NCI-H82 treated with DMSO at 0.1 percent for 48 hours (cell line): ENCODE data around the gene CCDC106.

Experiments
- DNase-seq: peaks from one replicate; lab custom pipeline; 2025; ENCODE audit not compliant: unreplicated experiment; lab: John Stamatoyannopoulos, UW

CCDC106 gene

DNA sequence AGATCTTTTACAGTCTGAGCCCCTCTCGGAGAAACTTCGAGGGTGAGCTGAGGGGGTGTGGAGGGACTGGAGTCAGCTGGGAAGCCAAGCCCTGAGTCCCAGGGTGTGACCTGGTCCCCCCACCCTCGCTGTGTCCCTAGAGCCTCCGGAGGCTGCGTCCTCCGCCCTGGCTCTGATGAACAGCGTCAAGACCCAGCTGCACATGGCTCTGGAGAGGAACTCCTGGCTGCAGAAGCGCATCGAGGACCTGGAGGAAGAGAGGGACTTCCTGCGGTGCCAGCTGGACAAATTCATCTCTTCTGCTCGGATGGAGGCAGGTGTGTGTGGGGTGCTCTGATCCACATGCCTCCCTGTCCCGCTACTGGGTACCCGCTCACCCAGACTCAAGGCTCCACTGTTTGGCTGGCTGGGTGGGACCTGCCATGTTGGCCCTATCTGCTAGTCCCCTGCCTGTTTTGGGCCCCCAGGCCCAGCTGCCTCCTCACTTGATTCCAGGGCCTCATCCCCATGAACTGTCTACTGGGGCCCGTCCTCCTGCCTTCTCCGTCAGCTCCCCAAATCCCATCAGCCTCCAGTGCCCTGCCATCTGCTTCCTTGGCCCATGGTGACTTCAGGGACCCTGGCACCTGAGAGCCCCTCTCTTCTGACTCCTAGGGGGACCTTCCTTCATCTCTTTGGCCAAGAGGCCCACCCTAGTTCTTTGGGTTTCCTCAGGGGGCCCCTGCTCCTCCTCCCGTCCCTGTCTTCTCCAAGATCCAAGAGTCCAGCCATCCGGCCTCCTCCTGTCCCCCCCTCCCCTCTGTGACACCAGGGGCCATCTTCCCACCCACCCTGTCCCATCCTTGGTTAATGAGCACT lies 1.5 kb downstream of the CCDC106 start:
- no peak for DNase-seq

DNA sequence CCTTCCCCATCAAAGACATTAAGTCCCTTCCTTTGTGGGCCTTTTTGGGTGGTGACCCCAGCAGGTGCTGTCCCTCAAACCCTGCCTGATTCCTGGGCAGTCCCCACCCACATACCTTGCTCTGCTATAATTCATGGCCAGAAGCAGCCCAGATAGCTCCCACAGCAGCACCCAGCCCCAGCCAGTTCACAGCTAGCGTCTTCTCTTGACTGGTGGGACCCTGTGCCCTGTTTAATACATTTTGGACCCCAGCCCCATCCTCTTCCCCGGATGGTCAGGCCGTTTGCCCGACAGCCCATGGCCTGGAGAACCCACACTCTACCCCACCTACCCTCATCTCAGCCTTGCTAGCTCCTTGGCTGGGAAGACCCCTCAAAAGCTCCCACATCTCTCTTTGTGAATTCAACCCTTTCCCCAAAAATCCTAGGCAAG lies 2.1 kb downstream of the CCDC106 start:
- no peak for DNase-seq

DNA sequence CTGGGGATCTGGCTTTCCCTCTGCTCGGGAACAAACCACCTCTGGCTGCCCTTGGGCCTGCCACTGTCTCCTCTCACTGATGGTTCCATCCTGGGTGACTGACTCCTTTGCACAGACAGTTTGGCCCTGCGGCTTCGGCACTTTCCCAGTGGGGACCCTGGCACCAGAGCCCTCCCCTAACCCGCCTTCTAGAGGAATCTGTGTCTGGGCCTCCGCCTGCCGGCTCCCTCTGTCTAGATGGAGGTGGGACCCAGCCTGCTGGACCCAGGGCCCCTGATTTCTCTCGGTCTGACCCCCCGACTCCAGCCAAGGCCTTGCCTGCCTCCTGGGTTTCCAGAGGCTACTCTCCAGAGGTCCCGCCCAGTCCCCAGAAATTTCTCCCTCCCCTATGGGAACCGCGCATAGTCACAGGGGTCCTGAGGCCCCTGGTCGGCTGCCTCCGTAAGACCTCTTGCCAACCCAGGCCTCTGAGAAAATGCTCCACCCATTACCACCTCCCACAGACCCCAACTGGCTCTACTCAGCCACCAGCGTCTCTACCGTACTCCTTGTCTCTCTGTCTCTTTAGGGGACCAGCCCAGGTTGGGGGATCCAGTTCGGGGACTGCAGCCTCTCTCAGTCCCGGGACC lies 2.7 kb downstream of the CCDC106 start:
- DNase-seq: no peak

DNA sequence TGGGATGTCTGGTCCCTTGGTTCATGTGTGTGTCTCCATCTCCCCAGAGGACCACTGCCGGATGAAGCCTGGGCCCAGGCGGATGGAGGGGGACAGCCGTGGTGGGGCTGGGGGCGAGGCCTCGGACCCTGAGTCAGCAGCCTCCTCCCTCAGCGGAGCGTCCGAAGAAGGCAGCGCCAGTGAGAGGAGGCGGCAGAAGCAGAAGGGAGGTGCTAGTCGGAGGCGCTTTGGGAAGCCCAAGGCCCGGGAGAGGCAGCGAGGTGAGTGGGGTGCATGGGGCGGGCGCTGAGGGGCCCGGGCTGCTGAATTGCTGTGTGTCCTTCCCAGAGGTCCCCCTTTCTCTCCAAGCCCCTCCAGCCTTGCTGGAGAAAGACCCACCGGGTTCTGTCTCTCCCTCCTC lies 3.2 kb downstream of the CCDC106 start:
- no peak for DNase-seq

DNA sequence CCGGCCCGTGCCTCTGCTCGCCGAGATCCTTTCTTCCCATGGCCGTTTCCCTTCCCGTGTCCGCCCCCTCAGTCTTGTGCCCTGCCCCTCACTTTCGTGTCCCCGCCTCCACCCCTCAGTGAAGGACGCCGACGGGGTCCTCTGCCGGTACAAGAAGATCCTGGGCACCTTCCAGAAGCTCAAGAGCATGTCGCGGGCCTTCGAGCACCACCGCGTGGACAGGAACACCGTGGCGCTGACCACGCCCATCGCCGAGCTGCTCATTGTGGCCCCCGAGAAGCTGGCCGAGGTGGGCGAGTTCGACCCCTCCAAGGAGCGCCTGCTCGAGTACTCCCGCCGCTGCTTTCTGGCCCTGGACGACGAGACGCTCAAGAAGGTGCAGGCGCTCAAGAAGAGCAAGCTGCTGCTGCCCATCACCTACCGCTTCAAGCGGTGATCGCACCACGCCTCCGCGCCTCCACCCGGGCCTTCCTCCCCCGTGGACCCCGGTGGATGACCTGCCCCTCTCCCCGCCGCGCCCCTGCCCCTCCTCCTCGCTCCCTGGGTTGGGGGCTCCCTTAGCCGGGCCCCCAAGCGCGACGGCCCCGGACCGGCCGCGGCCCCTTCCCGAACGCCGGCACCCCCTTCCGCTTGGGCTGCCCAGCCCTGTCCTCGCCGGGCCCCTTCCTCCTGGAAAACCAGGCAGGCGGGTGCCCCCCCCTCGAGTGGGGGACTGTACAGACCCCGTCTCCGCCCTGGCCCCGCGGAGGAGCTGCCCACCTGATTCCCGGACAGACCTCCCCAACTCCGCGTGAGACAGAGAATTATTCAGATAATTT lies 4.5 kb downstream of the CCDC106 start:
- DNase-seq: no peak

DNA sequence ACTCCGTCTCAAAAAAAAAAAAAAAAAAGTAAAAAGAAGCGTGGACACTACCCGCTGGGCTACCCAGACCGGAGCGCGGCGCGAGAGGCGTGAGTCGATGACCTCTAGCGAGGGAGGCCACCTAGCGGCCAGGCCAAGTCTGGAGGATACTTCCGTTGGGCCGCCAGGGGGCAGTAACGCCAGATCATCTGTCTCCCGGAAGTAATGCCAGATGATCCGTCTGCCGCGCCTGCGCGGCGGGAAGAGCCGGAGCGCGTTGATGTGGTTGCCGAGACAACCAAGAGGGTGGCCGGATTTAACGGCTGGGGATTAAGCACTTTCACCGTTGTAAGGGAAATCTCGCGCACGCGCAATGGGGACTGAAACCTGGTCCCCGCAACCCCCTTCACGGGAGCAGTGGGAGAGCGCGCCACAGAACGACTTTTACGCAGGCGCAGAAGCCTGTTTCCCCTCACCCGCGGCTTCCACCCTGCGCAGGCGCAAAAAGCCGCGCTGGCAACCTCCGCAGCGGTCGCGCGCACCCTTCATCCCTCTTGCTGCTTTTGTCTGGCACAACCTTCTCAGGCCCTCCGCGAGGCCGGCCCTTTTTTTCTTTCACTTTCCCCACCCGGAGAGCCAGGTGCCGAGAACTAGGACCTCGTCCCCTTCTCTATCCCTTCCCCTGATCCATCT lies 5.8 kb downstream of the CCDC106 start:
- peak; percentile 99 for DNase-seq

DNA sequence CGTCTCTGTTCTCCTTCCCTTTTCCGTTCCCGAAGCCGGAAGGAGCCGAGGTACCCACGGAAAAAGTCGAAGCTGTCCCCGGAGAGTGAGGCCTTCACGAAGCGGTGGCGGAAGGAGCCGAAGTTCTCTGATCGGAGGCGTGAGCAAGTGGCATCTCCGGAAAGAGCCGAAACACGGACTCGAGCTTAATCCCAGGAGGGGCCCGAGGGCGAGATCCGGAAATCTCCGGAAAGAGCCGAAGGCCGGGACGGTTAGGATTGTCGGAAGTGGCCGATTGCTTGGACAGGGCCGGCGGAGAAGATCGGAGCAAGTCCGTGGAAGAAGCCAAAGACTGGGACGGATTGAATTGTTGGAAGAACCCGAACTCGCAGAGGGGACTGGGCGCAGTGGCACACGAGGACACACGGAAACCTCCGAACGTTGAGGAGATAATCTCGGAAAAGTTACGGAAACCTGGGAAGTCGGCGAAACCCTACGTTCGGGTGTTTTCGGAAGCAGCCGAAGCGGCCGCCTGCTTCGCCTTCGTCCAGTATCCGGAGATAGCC lies 6.4 kb downstream of the CCDC106 start:
- peak; percentile 94 for DNase-seq

DNA sequence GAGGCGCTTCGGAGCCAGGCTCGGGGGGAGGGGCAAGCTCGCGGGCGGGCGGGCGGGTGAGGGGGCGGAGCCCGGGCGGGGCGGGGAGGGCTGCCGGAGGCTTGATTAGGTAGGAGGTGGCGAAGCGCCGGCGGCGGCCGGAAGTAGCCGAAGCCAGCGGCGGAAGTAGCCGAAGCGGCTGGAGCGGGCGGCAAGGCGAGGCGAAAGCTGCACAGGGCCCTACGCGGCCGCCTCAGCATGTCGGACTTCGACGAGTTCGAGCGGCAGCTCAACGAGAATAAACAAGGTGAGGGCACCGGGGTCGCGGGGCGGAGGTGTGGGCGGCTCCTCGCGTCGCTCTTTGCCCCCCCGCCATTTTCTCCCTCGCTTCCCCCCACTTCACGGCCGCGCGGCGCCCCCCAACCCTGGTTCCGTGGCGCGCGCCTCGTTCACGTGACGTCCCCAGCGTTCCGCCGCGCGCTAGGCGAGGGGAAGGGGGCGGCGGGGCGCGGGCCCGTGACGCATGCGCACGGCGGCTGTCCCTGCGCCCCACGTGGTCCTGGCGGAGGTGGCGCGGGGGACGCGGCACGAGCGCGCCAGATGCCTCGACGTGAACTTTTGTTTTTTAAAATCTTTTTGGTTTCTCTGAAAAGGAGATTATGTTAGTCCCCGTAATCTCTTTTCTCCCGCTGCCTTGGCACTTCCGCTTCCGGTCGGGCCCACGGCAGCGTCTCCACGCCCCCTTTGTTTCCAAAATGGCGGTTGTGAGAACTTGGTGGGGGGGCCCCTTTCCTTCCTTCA lies 7.0 kb downstream of the CCDC106 start, which contains the start of gene U2AF2:
TSS of gene U2AF2 (plus strand) at position 168 of the 780 bp plus-strand sequence. CDS start at position 238, 70 bp downstream.
- DNase-seq: peak; percentile 85

DNA sequence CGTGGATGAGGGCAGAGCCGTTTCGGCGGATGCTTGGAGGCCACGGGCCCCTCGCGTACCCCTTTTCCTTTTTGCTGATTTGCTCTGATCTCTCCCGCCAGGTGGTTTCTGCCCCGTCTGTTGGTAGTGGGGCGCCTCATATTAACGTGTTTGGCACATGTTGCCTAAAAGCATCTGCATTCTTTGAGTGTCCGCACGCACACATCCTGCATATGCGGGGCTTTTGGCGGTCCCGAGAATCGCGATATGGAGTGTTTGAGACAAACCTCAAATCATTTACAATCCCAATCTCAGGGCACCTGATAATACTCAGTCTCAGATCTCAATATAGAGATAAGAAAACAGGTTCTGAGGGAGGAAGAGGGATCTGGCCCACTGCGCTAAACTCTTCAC lies 7.6 kb downstream of the CCDC106 start:
- no peak for DNase-seq

DNA sequence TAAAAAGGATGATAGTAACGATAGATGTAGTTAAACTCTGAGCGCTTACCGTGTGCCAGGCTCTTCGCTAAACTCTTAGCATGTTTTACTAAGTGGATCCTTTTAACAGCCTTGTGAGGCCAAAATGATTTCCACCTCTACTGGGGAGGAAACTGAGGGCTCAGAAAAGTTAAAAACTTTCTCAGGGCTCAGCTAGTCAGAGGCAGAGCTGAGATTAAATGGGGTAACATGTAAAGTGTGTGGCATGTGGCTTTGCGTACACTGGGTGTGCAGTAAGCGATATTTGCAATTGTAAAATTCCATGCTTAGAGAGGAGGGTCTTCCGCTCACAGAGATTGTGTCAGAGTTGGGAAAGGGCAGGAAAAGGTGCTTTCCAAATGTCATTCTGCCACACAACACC lies 8.5 kb downstream of the CCDC106 start:
- no peak for DNase-seq

DNA sequence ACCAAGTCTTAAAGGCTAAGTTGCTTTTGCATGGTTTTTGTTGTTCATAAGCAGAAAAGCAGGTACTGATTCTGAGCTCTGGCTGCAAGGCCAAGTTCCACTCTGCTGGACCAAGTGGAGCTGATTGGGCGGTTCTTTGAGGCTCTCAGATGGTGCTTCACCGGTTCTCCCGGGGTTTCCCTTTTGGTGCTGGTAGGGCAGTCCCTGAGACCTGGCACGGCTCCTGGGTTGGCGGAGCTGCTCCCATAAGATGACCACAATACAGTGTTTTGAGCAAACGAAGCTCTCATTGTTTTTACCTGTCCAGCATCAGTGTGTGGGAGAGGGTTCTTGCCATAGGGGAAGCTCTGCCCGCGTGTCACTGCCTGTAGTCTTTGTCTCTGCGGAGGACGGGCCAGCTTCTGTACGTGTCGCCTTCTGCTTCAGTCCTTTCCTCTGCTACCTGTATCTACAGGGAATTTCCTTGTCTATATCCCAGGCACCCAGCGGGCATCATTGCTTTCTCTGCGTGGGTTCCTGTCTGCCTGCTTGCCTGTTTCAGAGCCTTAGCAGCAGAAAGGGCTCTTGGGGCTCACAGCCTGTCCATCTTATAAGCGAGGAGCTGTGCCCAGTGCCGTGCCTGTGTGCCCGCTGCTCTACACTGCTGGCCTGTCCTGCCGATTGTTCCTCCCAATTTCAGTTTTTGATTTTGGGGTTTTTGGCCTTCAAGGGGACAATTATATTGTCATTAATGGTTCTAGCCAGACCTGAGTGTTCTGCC lies 9.2 kb downstream of the CCDC106 start:
- no peak for DNase-seq

DNA sequence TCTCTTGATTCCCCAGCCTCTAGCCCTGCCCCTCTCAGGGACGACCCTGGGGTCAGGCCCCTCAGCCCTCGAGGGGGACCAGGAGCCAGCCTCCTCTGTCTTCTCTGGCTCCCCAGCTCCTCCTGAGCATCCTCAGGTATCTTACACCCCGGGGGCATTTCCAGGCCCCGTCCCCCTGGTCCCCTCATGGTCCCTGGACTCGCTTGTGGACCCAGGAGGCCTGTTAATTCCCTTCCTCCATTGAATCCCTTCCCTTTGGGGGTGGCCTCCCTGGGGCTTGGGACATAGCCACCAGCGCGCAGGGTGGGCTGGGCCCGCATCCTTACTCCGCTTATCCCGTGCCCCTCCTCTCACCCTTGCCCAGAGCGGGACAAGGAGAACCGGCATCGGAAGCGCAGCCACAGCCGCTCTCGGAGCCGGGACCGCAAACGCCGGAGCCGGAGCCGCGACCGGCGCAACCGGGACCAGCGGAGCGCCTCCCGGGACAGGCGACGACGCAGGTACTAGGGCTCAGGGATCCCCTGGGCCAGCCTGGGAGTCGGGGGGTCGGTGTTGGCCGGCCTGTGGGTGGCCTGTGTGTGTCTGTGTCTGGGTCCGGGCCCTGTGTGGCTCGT lies 10.9 kb downstream of the CCDC106 start:
- DNase-seq: no peak

DNA sequence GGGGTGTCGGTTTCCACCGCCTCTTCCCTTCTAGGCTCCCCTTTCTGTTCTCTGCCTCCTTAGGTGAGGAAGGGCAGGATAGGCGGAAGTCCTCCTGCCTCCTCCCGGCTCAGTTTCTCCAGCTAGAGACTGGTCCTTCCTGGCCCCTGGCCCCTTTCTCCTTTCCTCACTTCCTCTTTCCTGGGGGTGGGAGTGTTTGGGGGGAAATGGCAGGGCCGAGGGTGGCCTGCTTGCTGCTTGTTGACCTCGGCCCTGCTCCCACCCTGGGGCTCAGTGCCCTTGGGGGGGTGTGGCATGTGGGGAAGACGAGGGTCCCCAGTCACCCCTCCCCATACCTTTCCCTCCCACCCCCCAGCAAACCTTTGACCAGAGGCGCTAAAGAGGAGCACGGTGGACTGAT lies 11.8 kb downstream of the CCDC106 start:
- no peak for DNase-seq

DNA sequence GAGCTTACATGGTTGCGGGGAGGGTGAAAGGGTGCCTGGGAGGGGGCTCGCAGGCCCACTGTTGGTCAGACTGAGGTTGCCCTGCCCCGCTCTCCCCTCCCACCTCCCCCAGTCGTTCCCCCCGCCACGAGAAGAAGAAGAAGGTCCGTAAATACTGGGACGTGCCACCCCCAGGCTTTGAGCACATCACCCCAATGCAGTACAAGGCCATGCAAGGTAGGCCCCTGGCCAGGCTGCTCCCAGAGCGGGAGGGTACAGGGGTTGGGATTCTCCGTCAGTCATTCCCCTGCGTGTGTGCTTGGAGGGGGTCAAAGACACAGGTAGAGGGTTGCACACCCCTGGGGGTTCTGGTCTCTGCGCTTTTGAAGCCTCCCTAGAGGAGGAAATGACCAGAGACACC lies 12.4 kb downstream of the CCDC106 start:
- DNase-seq: no peak

DNA sequence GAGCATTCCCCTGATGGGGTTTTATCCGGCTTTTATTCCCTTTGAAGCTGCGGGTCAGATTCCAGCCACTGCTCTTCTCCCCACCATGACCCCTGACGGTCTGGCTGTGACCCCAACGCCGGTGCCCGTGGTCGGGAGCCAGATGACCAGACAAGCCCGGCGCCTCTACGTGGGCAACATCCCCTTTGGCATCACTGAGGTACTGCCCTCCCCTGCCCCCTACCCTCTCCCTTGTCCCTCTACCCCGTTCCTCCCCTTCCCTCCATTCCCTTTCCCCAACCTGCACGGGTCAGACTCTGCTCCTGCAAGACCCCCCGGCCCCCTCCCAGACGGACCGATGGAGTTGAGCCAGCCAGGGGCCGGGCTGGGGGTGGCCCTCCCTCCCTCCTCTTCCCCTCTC lies 13.0 kb downstream of the CCDC106 start:
- no peak for DNase-seq

DNA sequence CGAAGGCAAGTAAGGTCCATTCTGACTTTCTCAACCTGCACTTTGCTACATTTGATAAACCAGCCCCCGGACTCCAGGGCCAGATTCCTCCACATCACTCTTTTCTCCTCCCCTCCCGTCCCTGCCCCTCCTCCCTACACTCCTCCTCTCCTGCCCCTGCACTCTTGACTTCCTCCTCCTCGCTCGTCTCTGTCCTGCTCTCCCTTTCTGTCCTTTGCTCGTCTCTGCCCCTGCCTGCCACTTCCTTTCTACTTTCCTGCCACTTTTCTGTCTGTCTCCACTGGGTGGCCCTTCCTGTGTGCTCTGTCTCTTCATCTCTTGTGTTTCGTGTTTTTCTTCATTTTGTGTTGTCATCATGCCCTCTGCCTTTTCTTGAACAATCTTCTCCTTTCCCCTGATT lies 13.8 kb downstream of the CCDC106 start:
- no peak for DNase-seq

DNA sequence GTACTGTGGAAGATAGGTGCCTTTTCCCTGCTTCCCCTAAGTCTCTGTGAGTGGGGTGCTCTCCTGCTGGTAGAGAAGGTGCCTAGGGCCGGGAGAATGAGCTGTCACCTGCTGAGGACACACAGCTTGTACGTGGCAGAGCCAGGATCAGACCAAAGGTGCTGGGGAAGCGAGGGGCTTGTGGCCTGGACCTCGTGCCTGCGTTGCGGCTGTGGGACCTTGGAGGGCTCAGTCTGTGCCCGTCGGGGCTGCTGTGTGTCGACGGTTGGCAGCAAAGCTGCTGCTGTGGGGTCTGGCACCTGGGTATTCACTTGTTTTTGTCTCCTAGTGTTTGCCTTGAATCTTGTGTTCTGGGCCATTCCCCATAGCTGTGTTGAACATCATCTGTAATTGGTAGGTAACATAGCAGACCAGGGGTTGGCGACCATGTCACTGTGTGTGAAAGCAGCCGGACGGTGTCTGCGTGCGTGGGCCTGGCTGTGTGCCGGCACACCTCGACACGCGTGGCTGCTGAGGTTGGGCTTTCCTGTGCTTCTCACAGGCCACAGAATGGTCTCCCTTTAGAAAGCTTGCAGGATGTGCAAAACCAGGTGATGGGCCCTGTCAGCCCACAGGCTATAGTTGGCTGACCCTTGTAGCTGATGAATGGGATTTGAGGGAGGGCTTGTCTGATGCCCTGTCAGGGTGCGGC lies 16.0 kb downstream of the CCDC106 start:
- DNase-seq: no peak

DNA sequence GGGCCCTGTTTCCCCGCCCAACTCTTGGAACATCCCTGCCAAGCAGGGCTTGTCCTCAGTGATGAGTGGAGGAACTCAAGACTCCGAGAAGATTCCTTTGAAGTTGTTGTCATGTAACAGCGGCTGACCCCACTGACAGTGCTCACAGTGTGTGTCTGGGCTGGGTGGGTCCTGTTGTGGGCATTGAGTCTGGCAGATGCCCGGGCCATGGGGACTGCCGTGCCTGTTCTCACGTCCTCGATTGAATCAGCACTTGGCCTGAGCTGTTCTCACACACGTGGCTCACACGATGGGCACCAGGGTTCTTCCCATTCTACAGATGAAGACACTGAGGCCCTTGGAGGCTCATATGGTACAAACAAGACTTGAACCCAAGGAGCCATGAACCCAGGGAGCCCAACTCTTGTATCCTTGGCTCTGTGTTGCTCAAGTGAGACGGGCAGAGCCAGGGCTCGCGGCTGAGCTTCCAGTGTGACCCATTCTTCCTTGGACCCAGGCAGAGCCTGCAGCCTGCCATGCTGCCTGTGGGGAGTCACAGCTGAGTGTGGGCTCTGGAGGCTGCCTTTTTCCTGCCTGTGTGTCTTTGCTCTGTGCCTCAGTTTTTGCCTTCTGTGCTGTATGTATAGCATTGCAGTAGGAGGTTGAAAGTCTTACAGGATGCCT lies 18.5 kb downstream of the CCDC106 start:
- no peak for DNase-seq
